Nephron (organoid): ENCODE measurements around the gene BATF3.
"Not testable (repeated sequence)": the region's sequence is repeated elsewhere in the genome, so short reads cannot be mapped to it uniquely, and the experiment has no call there.

Experiments used
- H3K27ac Mint-ChIP-seq, 3 experiments: 2 replicates each; pipeline ENCODE4 v1.8.0; 2020; ENCODE audit warnings: mixed read lengths in 3 of 3, mild to moderate bottlenecking in 2 of 3, moderate library complexity in 1 of 3
- H3K27me3 Mint-ChIP-seq: 2 replicates; pipeline ENCODE4 v1.8.0; 2021; ENCODE audit warnings: low read depth, mild to moderate bottlenecking, moderate library complexity, mixed read lengths
- H3K36me3 Mint-ChIP-seq: 2 replicates; pipeline ENCODE4 v1.8.0; 2020; ENCODE audit warnings: low read depth, mixed read lengths
- H3K4me1 Mint-ChIP-seq: 2 replicates; pipeline ENCODE4 v1.8.0; 2020; ENCODE audit warnings: mixed read lengths
- H3K4me3 Mint-ChIP-seq, 3 experiments: 2 replicates each; pipeline ENCODE4 v1.8.0; 2020; ENCODE audit warnings: mild to moderate bottlenecking in 3 of 3, mixed read lengths in 3 of 3, moderate library complexity in 2 of 3
- H3K9me3 Mint-ChIP-seq: 2 replicates; pipeline ENCODE4 v1.8.0; 2020; ENCODE audit warnings: mixed read lengths
- CTCF ChIP-seq, 3 experiments: fragments of 200-600 bp; sonication (generic); IDR thresholded peaks; one replicate each; pipeline ENCODE4 v1.5.0; 2021; ENCODE audit warnings: antibody characterized with exemption in 3 of 3; ENCODE audit not compliant: unreplicated experiment in 3 of 3

BATF3 gene

GRCh38 chr1:212733109-212733508, 33.5 kb upstream of the BATF3 start:
- TF ChIP-seq CTCF (IDR thresholded peaks at IDR 0.05; ENCODE audit: unreplicated experiment in 3 of 3) = no peak
- Mint-ChIP-seq H3K4me3 (no peak overlapping the region), H3K9me3 (no peaks in the 10 kb centered on the region), H3K27ac (no peak overlapping the region), H3K27me3 (no peaks in the 10 kb centered on the region), H3K36me3 (peaks cover 10% of the 10 kb centered on the region), H3K4me1 (peaks cover under 1% of the 10 kb centered on the region)

- Mint-ChIP-seq H3K9me3 (peaks cover 1% of the 10 kb centered on the region), H3K4me3 (no peak overlapping the region), H3K36me3 (peaks cover 16% of the 10 kb centered on the region), H3K27ac (no peak overlapping the region), H3K27me3 (no peaks in the 10 kb centered on the region), H3K4me1 (no peaks in the 10 kb centered on the region)
- no peak for TF ChIP-seq CTCF (IDR thresholded peaks at IDR 0.05; ENCODE audit: unreplicated experiment in 3 of 3)
Measured at GRCh38 chr1:212731630-212732029, 32.0 kb upstream of the BATF3 start.

- Mint-ChIP-seq H3K4me1 (no peaks in the 10 kb centered on the region), H3K27ac (peak overlapping the region in 1 of 3 experiments; percentile 81), H3K9me3 (peaks cover 15% of the 10 kb centered on the region), H3K27me3 (no peaks in the 10 kb centered on the region), H3K36me3 (peaks cover 32% of the 10 kb centered on the region), H3K4me3 (no peak overlapping the region)
- no peak for TF ChIP-seq CTCF (IDR thresholded peaks at IDR 0.05; ENCODE audit: unreplicated experiment in 3 of 3)
Measured at GRCh38 chr1:212728606-212729005, 29.0 kb upstream of the BATF3 start.

- Mint-ChIP-seq H3K27ac (no peak overlapping the region), H3K4me1 (no peaks in the 10 kb centered on the region), H3K9me3 (peaks cover 18% of the 10 kb centered on the region), H3K36me3 (peaks cover 35% of the 10 kb centered on the region), H3K27me3 (no peaks in the 10 kb centered on the region), H3K4me3 (no peak overlapping the region)
- no peak for TF ChIP-seq CTCF (IDR thresholded peaks at IDR 0.05; ENCODE audit: unreplicated experiment in 3 of 3)
Measured at GRCh38 chr1:212727386-212728181, 27.9 kb upstream of the BATF3 start.

GRCh38 chr1:212724679-212725078, 25.0 kb upstream of the BATF3 start:
- not testable (repeated sequence) for H3K27me3 Mint-ChIP-seq, H3K4me1 Mint-ChIP-seq, H3K27ac Mint-ChIP-seq, H3K4me3 Mint-ChIP-seq
- peaks cover 18% of the 10 kb centered on the region for H3K9me3 Mint-ChIP-seq
- H3K36me3 Mint-ChIP-seq = peaks cover 35% of the 10 kb centered on the region

- Mint-ChIP-seq H3K9me3 (peaks cover 18% of the 10 kb centered on the region), H3K4me1 (no peaks in the 10 kb centered on the region), H3K27ac (no peak overlapping the region), H3K27me3 (no peaks in the 10 kb centered on the region), H3K4me3 (no peak overlapping the region), H3K36me3 (peaks cover 35% of the 10 kb centered on the region)
- TF ChIP-seq CTCF (IDR thresholded peaks at IDR 0.05; ENCODE audit: unreplicated experiment in 3 of 3) = no peak
Measured at GRCh38 chr1:212722270-212722957, 22.8 kb upstream of the BATF3 start.
